Endothelial cell (in vitro differentiated cells): ENCODE results near the gene TRABD2B. TPM values are rescaled to one million over a fixed set of nuclear protein-coding genes. Genes with fewer than 3 reads are reported as not detected.

Experiments used
- DNase-seq: peaks from one replicate; pipeline ENCODE4 v3.0.0; 2021; ENCODE audit warnings: low spot score
- H3K27ac Mint-ChIP-seq: one replicate; pipeline ENCODE4 v1.8.0; 2021; ENCODE audit warnings: mixed read lengths, inconsistent platforms; ENCODE audit not compliant: unreplicated experiment
- H3K27me3 Mint-ChIP-seq: one replicate; pipeline ENCODE4 v1.8.0; 2021; ENCODE audit warnings: mild to moderate bottlenecking, moderate library complexity, mixed read lengths, inconsistent platforms; ENCODE audit not compliant: unreplicated experiment
- H3K36me3 Mint-ChIP-seq: one replicate; pipeline ENCODE4 v1.8.0; 2021; ENCODE audit warnings: mild to moderate bottlenecking, low read depth, mixed read lengths, inconsistent platforms; ENCODE audit not compliant: unreplicated experiment
- H3K4me1 Mint-ChIP-seq: one replicate; pipeline ENCODE4 v1.8.0; 2021; ENCODE audit warnings: mild to moderate bottlenecking, mixed read lengths, inconsistent platforms; ENCODE audit not compliant: unreplicated experiment
- H3K4me3 Mint-ChIP-seq: one replicate; pipeline ENCODE4 v1.8.0; 2021; ENCODE audit warnings: mild to moderate bottlenecking, mixed read lengths, inconsistent platforms; ENCODE audit not compliant: unreplicated experiment
- H3K9me3 Mint-ChIP-seq: one replicate; pipeline ENCODE4 v1.8.0; 2021; ENCODE audit warnings: mixed read lengths, inconsistent platforms; ENCODE audit not compliant: unreplicated experiment
- CTCF ChIP-seq: fragments of 200-600 bp; sonication (generic); IDR thresholded peaks from one replicate; pipeline ENCODE4 v1.5.0; 2021; ENCODE audit warnings: antibody characterized with exemption; ENCODE audit not compliant: unreplicated experiment
- total RNA-seq: library from RNA; stranded (reverse); fragmentation: NEBNext Ultra II Directional; extraction: Animal tissue kit (Norgen Biotek cat#: 25700); gene quantifications from one replicate; pipeline ENCODE4 v1.2.1, GENCODE V29; 2021; ENCODE audit not compliant: unreplicated experiment

TRABD2B gene
- total RNA-seq, 1 donor from 2014 or later, result 1.0 TPM

- Mint-ChIP-seq H3K27ac (no peak overlapping the region), H3K4me1 (peaks cover 15% of the 10 kb centered on the region), H3K27me3 (peaks cover 1% of the 10 kb centered on the region)
Observed at GRCh38 chr1:47940326-47940725, 56.9 kb downstream of the TRABD2B start.

DNA sequence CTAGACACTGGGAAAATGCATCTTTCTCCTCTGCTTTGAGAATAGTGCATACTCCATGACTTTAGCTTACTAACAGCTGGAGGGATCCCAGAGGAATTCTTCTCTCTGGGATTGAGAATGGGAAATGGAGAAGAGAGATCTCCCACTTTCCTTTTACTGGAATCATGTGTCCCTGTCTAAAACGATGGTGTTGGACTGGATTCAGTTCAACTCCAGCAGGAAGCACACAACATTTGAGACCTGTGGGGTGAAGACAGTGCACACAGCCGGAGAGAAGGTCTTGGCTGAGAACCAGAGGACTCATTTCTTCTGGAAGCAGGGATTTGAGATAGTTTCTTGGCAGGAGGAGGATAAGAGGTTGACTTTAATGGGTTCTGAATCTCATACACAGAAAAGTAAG is 58.7 kb downstream of the TRABD2B start:
- no peaks in the 10 kb centered on the region for H3K9me3 Mint-ChIP-seq
- no peak for TF ChIP-seq CTCF
- no peak for DNase-seq
- H3K27me3 Mint-ChIP-seq, result peaks cover 1% of the 10 kb centered on the region
- H3K4me1 Mint-ChIP-seq, result peaks cover 13% of the 10 kb centered on the region
- no peaks in the 10 kb centered on the region for H3K36me3 Mint-ChIP-seq
- H3K27ac Mint-ChIP-seq, result no peak overlapping the region
- H3K4me3 Mint-ChIP-seq, result no peak overlapping the region

More at GRCh38 chr1:47940326-47940725, 56.9 kb downstream of the TRABD2B start:
- H3K4me3 Mint-ChIP-seq, result no peak overlapping the region
- H3K9me3 Mint-ChIP-seq, result no peaks in the 10 kb centered on the region
- no peaks in the 10 kb centered on the region for H3K36me3 Mint-ChIP-seq
- no peak for DNase-seq
- no peak for TF ChIP-seq CTCF

GRCh38 chr1:47937586-47938254 is 59.5 kb downstream of the TRABD2B start:
- peaks cover 1% of the 10 kb centered on the region for H3K27me3 Mint-ChIP-seq
- DNase-seq, result no peak
- TF ChIP-seq CTCF, result no peak
- no peak overlapping the region for H3K27ac Mint-ChIP-seq
- H3K36me3 Mint-ChIP-seq, result no peaks in the 10 kb centered on the region
- H3K4me1 Mint-ChIP-seq, result peaks cover 13% of the 10 kb centered on the region
- H3K9me3 Mint-ChIP-seq, result no peaks in the 10 kb centered on the region
- H3K4me3 Mint-ChIP-seq, result no peak overlapping the region

- Mint-ChIP-seq H3K27ac (no peak overlapping the region), H3K27me3 (peaks cover 1% of the 10 kb centered on the region), H3K36me3 (no peaks in the 10 kb centered on the region), H3K4me1 (peaks cover 7% of the 10 kb centered on the region), H3K9me3 (no peaks in the 10 kb centered on the region), H3K4me3 (no peak overlapping the region)
- no peak for TF ChIP-seq CTCF
- no peak for DNase-seq
Observed at GRCh38 chr1:47936916-47937551, 60.2 kb downstream of the TRABD2B start.

GRCh38 chr1:47935856-47936255 is 61.3 kb downstream of the TRABD2B start:
- Mint-ChIP-seq H3K27me3 (peaks cover 1% of the 10 kb centered on the region), H3K9me3 (no peaks in the 10 kb centered on the region), H3K27ac (no peak overlapping the region), H3K4me3 (no peak overlapping the region), H3K4me1 (no peaks in the 10 kb centered on the region), H3K36me3 (no peaks in the 10 kb centered on the region)
- TF ChIP-seq CTCF, result no peak
- no peak for DNase-seq
